HG03520 (cell line): ENCODE data around the gene LEMD2.

Source experiments
- ATAC-seq: cut with Tn5 transposase; IDR thresholded peaks from one replicate; pipeline ENCODE4 v1.9.1; 2021; ENCODE audit warnings: mild to moderate bottlenecking, moderate library complexity; ENCODE audit not compliant: unreplicated experiment

The LEMD2 gene

DNA sequence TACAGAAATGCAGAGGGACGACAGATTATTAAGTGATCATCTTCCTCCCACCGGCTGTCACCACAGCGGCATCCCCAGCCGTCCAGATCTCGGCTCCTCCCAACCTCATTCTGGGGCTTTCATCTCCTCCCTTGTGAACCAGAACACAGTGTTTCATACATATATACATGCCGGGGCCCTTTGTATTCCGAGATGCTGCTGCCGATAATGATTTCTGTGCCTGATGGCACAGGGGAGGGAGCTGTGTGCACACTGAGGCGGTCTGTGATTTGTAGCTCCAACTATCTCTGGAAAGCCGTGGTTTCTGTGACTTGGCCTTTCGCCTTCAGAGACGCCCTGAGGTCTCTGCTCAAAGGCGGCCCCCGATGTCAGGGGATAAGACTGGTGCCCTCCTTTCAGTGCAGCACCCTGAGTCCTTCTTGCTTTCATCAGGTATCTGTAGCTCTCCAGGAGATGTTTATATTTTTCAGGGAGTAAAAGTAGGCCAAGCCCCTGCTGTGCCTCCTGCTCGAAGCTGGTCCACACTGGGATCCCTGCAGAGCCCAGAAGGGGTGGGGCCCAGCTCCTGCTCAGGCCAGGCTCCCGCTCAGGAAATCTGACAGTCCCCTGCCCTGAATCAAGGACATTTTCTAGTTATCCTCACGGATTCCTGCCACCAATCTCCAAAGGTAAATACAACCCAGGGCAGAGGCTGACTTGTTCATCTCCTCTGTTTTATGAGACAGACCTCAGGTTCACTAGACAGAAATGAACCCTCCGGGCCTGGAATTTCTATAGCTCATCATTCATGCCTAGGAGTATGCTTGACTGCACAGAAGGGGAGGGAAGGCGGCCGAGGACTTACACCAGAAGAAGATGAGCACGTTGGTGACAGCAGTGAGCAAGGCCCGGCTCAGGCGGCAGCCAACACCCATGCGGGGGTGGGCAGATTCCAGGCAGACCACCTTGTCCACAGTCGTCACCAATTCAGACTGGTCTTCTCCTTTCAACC is 11.2 kb downstream of the LEMD2 start:
- ATAC-seq, result no peak

DNA sequence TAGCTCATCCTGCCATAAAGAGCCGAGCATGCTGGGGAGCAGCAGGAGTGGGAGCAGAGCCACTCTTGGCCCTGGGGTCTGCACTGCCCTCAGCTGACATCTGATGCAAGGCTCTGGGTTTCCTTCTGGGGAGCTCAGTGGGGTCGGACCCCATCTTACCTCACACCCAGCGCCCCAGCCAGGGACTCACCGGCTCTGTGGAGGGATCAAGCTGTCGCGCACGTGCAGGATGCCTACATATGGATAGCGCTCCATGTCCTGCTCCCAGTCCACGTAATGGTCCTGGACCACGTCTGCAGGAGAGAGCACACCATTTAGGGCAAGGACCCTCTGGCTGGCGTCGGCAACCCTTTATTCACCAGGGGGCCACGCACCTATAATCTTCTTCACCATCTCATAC is 12.2 kb downstream of the LEMD2 start:
- ATAC-seq, result no peak

DNA sequence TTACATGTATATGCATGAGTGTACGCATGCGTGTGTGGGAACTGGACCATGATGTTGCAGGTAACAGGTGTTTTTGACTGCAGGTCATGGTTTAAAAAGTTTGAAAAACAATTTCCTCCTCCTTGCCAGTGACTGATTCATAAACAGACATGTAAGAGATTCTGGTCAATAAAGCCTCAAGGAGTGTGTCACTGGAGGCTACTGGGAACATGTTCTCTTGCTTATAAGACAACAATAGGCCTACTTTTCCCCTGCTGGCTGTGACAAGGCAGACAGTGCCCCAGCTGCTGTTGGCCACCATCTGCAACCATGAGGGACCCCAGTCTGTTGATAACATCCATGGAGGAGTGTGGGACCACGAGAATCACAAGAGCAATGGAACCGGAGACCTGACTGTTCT is 12.7 kb downstream of the LEMD2 start:
- no peak for ATAC-seq

DNA sequence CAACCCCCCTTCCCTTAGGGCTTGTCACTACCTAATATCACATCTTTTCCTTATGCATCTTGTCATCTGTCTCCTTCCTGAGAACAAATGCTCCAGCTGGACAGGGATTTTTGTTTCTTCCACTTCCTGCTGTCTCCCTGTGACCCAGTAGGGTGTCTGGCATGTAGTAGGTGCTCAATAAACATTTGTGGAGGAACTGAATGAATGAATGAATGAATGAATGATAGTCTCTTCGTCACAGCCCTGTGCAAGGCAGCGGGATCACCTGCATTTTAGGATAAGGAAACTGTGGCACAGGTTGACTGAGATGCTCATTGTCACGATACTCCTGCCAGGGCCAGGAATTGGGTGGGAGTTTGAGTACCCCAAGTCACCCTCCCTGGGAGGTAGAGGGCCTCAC is 14.2 kb downstream of the LEMD2 start:
- no peak for ATAC-seq

DNA sequence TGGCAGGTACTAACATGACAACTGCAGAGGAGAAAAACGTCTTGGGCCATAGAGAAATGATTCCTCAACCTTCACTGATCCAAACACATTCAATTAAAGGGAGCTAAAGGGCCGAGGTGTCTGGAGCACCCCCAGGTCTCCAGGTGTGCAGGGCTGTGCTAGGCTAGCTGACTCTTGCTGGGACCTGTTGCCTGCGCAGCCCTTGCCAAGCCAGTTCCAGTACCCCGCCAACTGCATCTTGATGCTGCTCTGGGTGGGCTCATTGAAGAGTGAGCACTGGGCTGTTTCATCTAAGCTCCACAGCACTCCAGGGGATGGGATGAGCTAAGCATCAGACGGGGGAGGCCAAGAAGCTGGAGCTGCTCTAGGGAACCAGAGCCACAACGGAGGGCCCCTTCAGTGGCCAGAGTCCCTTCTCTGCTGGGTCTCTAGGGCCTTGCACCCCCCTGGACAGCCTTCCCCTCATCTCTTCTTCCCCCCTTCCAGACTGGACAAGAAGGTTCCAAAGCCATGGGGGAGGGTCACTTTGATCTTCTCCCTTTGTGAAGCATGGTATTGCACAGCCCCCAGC is 15.9 kb downstream of the LEMD2 start:
- ATAC-seq, result no peak

DNA sequence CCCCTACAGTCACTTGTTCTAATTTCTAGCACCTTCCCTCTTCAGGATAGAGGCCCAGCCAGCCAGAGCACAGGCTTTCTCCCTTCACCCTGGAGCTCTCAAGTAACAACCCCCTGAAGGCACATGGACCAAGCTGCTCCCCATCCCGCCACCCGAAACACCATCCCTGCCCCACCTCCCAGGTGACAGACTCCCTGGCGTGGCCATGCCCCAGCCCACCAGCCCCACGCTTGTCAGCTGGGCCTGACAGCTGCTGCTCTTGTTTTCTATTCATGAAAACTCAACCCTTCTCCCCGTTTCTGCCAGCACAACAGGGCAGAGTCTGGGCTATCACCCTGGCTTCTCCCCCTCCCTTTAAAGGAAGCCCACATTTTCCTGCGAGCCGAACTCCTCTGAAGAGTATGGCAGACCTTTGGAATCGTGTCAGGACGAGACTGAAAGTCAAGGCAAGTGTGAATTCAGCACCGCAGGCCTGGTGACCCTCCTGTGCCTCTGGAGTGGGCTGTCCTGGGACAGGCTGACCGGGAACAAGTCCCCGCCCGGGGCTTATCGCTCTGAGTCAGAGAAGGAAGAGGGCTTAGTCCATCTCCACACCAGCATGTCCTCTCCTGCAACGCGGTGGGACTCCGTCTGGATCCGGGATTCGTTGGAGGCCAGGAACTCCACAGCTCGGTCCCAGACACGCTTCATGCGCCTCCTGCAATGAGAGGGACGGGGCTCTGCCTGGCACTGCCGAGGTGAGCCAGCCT is 16.7 kb downstream of the LEMD2 start:
- no peak for ATAC-seq

DNA sequence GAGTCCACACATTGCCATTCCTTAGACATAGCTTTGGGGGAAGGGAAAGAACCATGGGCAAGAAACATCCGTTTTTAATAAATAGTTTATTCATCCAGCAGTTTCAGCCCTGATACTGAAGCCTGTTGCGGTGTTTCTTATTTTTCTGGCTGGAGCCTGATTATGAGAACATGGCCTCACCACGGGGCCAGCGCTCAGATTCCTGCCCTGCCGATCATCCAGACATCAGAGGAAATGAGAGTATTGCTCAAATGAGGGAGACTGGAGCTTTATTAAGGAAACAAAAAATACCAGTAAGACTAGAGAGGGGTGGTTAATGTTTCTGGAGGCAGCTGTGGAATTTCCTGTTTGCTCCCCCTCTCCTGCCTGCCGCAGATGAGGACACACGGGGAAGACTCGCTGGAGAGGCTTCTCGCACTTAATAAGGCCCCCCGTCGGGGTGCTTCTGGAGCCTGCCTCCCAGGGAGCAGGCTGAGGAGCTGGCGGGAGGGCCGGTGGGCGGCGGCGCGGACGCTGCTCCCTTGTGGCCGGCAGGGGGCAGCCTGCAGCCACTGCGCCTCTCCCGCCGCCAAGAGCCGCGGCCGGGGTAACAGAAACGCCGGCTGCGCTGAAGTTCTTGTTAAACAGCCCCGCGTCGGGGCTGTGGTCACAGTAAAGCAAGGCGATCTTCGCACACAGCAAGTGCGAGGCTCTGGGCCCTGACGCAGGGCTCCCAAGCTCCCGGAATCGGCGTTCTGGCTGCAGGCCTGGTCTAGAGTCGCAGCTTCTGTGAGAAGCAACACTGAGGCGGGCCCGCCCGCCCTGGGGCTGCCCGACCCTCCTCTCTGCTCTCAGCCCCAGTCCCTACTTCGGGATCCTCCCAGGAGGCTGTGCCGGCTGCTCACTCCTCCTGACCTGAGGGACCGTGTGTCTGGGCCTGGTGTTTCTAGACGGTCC is 17.5 kb downstream of the LEMD2 start:
- ATAC-seq, result no peak

DNA sequence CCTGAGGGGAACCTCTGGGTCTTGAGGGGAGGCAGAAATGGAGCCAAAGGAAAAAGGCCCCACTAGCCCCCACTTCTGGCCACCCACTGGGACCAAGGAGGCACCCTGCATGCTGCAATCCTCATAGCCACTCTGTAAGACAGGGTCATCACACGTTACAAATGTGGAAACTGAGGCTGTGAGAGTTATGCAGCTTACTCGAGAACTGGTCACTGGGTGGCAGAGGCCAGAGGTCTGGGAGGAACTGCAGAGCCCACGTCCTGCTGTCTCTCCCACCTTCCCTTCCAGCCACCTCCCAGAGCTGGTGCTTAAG is 18.1 kb downstream of the LEMD2 start:
- no peak for ATAC-seq

DNA sequence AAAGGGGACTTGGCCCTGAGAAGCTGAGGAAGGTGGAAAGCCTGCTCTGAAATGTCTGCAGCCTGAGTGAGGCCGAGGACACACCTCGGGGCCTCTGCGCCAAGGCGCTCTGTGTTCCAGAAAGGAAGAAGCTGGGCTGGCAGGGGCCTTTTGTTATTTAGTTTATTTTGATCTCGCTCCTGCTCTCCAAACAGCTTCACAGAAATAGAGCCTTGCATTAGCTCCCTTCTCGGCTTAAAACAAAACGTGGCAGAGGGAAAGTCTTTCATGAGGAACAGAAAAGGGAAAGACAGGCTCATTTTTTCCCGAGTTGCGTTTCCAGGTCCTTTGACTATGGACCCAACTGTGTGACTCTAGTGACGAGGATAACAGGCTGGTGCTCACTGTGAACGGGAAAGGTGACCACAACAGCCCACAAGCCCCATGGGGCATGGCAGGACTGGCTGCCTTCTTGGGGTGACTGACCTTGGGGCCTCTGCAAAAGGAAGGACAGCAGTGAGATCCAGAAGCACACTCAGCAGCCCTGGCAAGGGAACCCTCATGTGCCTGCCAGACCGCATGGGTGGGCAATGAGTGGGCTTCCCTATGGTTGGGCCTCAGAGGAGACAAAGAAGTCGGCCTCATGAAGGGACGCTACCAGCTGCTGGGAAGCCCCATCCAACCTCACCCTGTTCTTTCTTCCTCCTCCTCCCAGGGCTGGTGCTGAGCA is 18.7 kb downstream of the LEMD2 start:
- ATAC-seq, result no peak

DNA sequence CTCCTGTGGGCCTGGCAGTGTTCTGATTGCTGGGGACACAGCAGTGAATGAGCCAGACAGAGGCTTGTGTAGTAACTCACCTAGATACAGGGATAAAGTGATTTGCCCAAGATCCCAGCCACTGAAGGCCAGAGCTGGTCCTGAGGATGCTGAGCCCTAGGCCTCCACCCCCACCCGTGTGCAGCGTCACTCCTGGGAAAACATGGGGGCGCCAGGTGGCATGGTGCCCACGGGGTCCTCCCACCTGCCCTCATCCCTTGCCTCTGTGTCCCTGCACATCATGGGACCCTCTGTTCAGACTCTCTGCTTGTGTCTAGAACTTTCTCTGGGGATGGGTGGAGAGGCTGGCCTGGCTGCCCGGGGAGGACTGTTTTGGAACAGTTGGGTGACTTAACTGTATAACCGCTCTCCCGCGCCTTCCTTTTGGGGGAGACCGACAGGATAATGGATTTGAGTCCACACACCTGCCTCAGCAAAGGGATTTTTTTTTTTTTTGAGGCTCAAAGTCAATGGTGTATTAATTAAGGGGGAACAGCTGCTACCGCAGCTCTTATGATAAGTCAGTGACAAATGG is 19.6 kb downstream of the LEMD2 start:
- no peak for ATAC-seq

DNA sequence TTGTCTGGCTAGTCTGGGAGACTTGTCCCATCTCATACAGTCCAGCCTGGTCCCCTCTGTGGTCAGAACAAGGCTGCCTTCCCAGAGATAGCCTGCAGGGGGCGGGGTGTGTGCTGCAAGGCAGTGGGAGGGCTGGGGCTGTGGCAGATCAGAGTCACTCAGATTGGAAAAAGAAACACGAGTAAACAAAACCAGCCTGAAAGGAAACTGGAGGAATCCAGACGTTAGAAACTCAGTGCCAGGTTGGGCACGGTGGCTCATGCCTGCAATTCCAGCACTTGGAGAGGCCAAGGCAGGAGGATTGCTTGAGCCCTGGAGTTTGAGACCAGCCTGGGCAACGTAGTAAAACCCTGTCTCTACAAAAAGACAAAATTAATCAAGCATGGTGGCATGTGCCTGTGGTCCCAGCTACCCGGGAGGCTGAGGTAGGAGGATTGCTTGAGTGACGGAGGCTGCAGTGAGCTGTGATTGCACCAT is 20.2 kb downstream of the LEMD2 start:
- ATAC-seq, result no peak

DNA sequence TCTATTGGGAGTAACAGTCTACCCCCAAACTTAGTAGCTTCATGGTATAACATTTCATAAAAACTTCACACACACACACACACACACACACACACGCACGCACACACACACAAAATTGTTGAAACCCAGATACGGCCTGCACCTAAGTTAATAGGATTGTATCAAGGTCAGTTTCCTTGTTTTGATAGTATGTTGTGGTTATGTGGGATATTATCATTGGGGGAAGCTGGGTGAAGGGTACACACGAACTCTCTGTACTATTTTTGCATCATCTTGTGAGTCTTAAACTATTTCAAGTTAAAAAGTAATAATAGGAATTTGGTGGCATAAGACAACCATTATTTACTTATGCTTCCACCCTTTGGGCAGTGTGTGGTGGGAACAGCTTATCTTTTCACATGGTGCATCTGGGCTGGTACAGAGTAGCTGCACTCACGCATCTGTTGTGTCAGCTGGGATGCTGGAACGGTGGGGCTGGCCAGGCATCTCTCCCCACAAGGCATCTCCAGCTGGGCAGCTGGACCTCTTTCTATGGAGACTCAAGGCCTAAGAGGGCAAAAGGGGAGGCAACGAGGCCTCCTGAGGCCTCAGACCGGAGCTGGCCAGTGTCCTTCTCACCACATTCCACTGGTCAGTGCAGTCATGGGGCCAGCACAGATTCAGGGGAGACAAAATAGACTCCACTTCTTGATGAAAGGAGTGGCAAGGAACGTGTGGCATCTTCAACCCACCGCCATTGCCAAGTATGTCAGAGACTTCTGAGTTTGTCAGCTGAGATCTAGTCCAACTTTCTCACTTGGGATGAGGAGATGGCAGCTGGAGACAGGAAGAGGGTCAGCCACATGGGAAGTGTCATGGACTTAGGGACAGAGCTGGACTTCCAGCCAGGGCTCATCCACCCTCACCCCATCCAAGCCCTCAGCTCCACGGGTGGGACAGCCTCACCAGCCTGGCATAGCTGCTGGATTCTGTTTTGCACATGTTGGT is 21.7 kb downstream of the LEMD2 start:
- no peak for ATAC-seq

DNA sequence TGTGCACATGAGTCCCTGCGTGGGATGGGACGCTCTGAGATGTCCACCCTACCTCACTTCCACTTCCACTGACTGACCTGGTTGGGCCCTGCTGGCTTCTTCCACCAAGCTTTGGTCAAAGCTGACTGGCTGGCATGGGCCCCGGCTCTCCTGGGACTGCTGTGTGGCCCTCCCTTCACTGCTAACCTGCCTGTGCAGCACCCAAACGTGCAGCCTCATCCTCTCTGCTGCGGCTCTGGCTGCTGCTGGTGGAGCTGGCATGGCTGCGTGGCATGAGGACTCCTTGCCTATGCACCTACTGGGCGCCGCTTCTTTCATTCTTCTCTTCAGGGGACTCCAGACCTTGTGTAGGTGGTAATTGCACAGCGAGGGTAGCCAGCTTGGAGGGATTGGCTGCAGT is 23.6 kb downstream of the LEMD2 start:
- ATAC-seq, result no peak

DNA sequence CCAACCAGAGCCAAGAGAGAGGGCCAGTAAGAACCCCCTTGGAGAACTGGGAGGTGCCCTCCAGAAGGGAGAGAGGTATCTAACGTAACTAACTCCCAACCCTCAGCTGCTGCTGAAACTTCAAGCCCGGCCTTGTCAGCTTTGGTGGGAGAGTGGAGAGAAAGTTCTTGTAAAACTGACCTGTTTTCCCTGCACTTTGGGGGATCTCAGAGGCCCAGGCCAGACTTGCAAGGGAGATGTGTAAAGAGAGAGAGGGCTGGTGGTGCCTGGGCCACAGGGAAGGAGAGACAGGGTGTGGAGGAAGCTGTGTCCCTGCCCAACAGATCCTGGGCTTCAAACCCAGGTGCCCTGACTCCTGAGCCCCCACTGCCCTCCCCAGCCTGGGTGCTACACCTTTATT is 24.9 kb downstream of the LEMD2 start:
- no peak for ATAC-seq

DNA sequence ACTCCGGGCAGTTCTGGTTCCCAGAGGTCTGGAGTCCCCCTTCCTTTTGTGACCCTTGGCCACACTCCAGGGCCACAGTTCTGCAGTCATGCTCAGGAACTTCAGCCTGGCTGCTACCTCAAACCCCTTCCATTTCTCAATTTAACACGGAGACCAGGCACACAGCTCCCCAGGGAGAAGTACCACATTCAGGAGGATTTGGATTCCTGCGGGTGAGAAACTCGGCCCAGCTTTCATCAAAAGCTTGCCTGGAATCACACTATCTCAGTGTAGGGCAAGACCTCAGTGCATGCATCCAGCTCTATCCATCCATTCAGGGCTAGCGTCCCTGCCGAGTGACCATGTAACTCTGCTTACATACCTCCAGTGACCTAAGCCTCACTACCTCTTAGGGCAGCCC is 25.4 kb downstream of the LEMD2 start:
- ATAC-seq, result no peak

DNA sequence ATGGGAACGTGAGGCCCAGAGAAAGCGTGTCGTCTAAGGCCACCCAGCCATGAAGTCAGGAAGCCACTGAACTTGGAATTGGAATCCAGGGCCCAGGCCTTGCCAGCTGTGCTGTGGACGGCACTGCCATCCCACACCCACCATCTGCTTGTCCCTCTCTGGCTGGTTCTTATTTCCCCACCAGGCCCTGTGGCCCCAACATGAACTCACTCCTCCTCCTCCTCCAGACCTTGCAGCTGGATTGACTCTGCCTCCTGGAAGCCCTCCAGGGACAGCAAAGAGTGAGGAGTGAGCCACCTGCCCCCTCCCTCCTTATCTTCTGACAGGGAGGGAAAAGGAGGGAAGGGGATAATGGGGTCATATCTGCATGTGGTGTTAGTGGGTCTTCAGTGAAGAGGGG is 26.2 kb downstream of the LEMD2 start:
- ATAC-seq, result no peak

DNA sequence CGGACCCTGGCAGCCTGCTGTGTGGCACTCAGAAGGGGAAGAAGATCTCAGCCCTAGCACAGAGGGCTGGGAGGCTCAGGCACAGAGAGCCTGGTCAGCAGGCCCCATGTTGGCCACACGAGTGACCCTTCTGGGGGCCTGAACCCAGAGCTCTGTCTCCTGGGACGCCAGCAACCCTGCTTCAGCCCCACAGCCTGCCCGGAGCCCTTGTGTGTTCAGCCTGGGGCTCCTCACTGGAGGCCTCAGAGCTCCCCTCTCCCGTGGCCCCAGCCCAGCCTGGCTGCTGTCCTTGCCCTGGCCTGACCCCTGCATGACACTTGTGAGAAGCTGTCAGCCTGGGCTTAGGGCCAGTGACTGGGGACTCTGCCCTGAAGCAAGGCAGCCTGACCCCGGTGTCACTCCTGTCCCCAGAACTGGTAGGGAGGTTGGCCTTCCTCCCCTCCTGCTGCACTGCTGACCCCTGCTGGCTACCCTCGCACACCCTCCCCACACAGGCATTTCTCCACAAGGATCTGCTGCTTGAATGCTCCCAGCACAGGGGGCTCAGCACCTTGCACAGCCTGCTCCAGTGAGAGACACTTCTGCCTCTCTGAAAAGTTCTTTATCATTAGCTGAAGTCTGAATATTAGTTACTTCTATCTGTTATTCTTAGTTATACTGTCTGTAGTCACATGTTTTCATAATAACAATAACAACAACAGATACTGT is 26.9 kb downstream of the LEMD2 start:
- ATAC-seq, result no peak

DNA sequence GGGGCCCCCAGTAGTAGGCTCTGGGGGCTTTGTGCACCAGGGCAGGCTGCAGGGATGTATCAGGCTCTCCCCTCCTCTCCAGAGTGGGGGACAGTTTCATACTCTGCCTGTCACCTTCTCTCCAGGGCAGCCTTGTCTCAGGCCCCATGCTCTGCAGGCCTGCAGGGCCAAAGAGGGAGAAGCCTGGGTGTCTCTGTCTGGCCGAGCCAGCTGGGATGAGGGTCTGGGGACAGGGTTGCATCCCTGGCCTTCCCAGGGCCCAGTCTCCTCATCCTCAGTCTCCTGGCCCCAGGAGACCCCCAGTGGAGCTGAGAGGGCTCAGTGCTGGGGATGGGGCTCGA is 27.4 kb downstream of the LEMD2 start:
- no peak for ATAC-seq
